Measurements from ENCODE around the gene CCDC150. TPM values are rescaled to one million over a fixed set of nuclear protein-coding genes. Genes with fewer than 3 reads are reported as not detected.
"Not testable (repeated sequence)": the region's sequence is repeated elsewhere in the genome, so short reads cannot be mapped to it uniquely, and the experiment has no call there.

CCDC150 gene
- total RNA-seq, 2 experiments from 2014 or later = 29.7 to 40.8 TPM

GRCh38 chr2:196604196-196604595, 35.3 kb upstream of the CCDC150 start:
- intact Hi-C loops (cut with micrococcal nuclease; ENCODE audit: unreplicated experiment) = no loop called here
- no peaks in the 10 kb centered on the region for H3K9me3 ChIP-seq (ENCODE audit: low read length)
- no TSS peak for BruUV-seq (replicated peaks)
- no peak overlapping the region for H2AFZ ChIP-seq (ENCODE audit: low read length)
- no peak overlapping the region for H3K4me2 ChIP-seq (ENCODE audit: low read length)
- TF ChIP-seq, protein P1, sequence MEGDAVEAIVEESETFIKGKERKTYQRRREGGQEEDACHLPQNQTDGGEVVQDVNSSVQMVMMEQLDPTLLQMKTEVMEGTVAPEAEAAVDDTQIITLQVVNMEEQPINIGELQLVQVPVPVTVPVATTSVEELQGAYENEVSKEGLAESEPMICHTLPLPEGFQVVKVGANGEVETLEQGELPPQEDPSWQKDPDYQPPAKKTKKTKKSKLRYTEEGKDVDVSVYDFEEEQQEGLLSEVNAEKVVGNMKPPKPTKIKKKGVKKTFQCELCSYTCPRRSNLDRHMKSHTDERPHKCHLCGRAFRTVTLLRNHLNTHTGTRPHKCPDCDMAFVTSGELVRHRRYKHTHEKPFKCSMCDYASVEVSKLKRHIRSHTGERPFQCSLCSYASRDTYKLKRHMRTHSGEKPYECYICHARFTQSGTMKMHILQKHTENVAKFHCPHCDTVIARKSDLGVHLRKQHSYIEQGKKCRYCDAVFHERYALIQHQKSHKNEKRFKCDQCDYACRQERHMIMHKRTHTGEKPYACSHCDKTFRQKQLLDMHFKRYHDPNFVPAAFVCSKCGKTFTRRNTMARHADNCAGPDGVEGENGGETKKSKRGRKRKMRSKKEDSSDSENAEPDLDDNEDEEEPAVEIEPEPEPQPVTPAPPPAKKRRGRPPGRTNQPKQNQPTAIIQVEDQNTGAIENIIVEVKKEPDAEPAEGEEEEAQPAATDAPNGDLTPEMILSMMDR (conservative IDR thresholded peaks at IDR 0.05; ENCODE audit: low read length) = no peak
- no peak for TF ChIP-seq EZH2phosphoT487 (IDR thresholded peaks at IDR 0.05; ENCODE audit: borderline replicate concordance, low read depth, low read length)
- CTCF ChIA-PET (ENCODE audit: unreplicated experiment) = no interaction called here
- H3K9me2 ChIP-seq (ENCODE audit: insufficient read depth, low read length) = no peaks in the 10 kb centered on the region
- DNase-seq (ENCODE audit: low spot score) = no peak
- H3K79me2 ChIP-seq (ENCODE audit: insufficient read depth, low read depth, low read length) = no peaks in the 10 kb centered on the region
- POLR2A ChIA-PET = no interaction called here
- no peak overlapping the region for H3K4me3 ChIP-seq (ENCODE audit: low read depth, low read length, poor library complexity, severe bottlenecking)
- H3K36me3 ChIP-seq (ENCODE audit: insufficient read depth, low read length) = no peaks in the 10 kb centered on the region
- H4K20me1 ChIP-seq (ENCODE audit: insufficient read depth, low read length) = no peaks in the 10 kb centered on the region
- H3K4me1 ChIP-seq (ENCODE audit: insufficient read depth, low read length, poor library complexity, severe bottlenecking) = no peaks in the 10 kb centered on the region
- no peak overlapping the region for H3K27ac ChIP-seq (ENCODE audit: low read depth, low read length, poor library complexity, severe bottlenecking)

DNA sequence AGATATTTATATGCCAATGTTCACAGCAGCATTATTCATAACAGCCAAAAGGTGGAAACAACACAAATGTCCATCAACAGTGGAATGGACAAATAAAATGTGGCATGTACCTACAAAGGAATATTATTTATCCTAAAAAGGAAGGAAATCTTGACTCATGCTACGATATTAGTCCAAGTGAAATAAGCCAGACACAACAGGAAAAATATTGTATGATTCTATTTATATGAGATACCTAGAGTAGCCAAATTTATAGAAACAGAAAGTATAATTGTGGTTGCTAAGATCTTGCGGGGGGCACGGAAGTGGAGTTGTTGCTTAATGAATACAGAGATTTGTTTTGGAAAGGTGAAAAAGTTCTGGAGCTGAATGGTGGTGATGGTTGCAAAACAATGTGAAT, 33.0 kb upstream of the CCDC150 start:
- POLR2A ChIA-PET = interaction anchor here (1.6 kb wide), 1 partner anchor 32 kb away, joined by 3 read pairs; the partner anchor contains the start of gene CCDC150
- intact Hi-C loops (cut with micrococcal nuclease; ENCODE audit: unreplicated experiment) = no loop called here
- TF ChIP-seq, protein P1 (conservative IDR thresholded peaks at IDR 0.05; ENCODE audit: low read length) = no peak
- no peak for TF ChIP-seq EZH2phosphoT487 (IDR thresholded peaks at IDR 0.05; ENCODE audit: borderline replicate concordance, low read depth, low read length)
- BruUV-seq (replicated peaks) = no TSS peak
- no peak overlapping the region for H3K4me3 ChIP-seq (ENCODE audit: low read depth, low read length, poor library complexity, severe bottlenecking)
- CTCF ChIA-PET (ENCODE audit: unreplicated experiment) = no interaction called here
- H3K4me2 ChIP-seq (ENCODE audit: low read length) = no peak overlapping the region
- DNase-seq (ENCODE audit: low spot score) = no peak
- H3K4me1 ChIP-seq (ENCODE audit: insufficient read depth, low read length, poor library complexity, severe bottlenecking) = no peaks in the 10 kb centered on the region
- H2AFZ ChIP-seq (ENCODE audit: low read length) = no peak overlapping the region
- H3K36me3 ChIP-seq (ENCODE audit: insufficient read depth, low read length) = no peaks in the 10 kb centered on the region
- H3K9me2 ChIP-seq (ENCODE audit: insufficient read depth, low read length) = no peaks in the 10 kb centered on the region
- H3K79me2 ChIP-seq (ENCODE audit: insufficient read depth, low read depth, low read length) = no peaks in the 10 kb centered on the region
- H3K27ac ChIP-seq (ENCODE audit: low read depth, low read length, poor library complexity, severe bottlenecking) = no peak overlapping the region
- no peaks in the 10 kb centered on the region for H3K9me3 ChIP-seq (ENCODE audit: low read length)
- no peaks in the 10 kb centered on the region for H4K20me1 ChIP-seq (ENCODE audit: insufficient read depth, low read length)

- no peak overlapping the region for H2AFZ ChIP-seq (ENCODE audit: low read length)
- no TSS peak for BruUV-seq (replicated peaks)
- intact Hi-C loops (cut with micrococcal nuclease; ENCODE audit: unreplicated experiment) = no loop called here
- POLR2A ChIA-PET = interaction anchor here (0.6 to 1.6 kb wide), 3 partner anchors 12 to 379 kb away, joined by 3 read pairs; partner anchors contain the start of gene CCDC150
- TF ChIP-seq, protein P1 (conservative IDR thresholded peaks at IDR 0.05; ENCODE audit: low read length) = no peak
- no peak for TF ChIP-seq EZH2phosphoT487 (IDR thresholded peaks at IDR 0.05; ENCODE audit: borderline replicate concordance, low read depth, low read length)
- no peaks in the 10 kb centered on the region for H3K4me1 ChIP-seq (ENCODE audit: insufficient read depth, low read length, poor library complexity, severe bottlenecking)
- CTCF ChIA-PET (ENCODE audit: unreplicated experiment) = no interaction called here
- H3K27ac ChIP-seq (ENCODE audit: low read depth, low read length, poor library complexity, severe bottlenecking) = no peak overlapping the region
- H3K9me3 ChIP-seq (ENCODE audit: low read length) = no peaks in the 10 kb centered on the region
- H3K36me3 ChIP-seq (ENCODE audit: insufficient read depth, low read length) = no peaks in the 10 kb centered on the region
- H4K20me1 ChIP-seq (ENCODE audit: insufficient read depth, low read length) = no peaks in the 10 kb centered on the region
- H3K4me3 ChIP-seq (ENCODE audit: low read depth, low read length, poor library complexity, severe bottlenecking) = no peak overlapping the region
- no peaks in the 10 kb centered on the region for H3K79me2 ChIP-seq (ENCODE audit: insufficient read depth, low read depth, low read length)
- no peaks in the 10 kb centered on the region for H3K9me2 ChIP-seq (ENCODE audit: insufficient read depth, low read length)
- no peak overlapping the region for H3K4me2 ChIP-seq (ENCODE audit: low read length)
- no peak for DNase-seq (ENCODE audit: low spot score)
These were observed 32.4 kb upstream of the CCDC150 start for GRCh38 chr2:196607073-196607472.

DNA sequence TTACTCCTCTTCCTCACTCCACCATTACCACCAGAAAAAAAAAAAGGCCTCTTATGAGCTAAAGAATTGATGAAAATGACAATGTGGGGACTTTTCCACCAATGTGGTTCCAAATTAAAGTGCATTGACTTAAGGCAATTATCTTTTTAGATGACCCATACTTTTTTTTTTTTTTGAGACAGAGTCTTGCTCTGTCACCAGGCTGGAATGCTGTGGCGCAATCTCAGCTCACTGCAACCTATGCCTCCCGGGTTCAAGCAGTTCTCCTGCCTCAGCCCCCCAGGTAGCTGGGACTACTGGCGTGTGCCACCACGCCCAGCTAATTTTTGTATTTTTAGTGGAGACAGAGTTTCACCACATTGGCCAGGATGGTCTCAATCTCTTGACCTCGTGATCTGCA, 31.6 kb upstream of the CCDC150 start:
- H3K79me2 ChIP-seq (ENCODE audit: insufficient read depth, low read depth, low read length); H3K4me2 ChIP-seq (ENCODE audit: low read length); CTCF ChIA-PET (ENCODE audit: unreplicated experiment); H3K27ac ChIP-seq (ENCODE audit: low read depth, low read length, poor library complexity, severe bottlenecking); H2AFZ ChIP-seq (ENCODE audit: low read length); BruUV-seq (replicated peaks); H4K20me1 ChIP-seq (ENCODE audit: insufficient read depth, low read length); H3K36me3 ChIP-seq (ENCODE audit: insufficient read depth, low read length); H3K4me3 ChIP-seq (ENCODE audit: low read depth, low read length, poor library complexity, severe bottlenecking); DNase-seq (ENCODE audit: low spot score); H3K4me1 ChIP-seq (ENCODE audit: insufficient read depth, low read length, poor library complexity, severe bottlenecking); H3K9me3 ChIP-seq (ENCODE audit: low read length); H3K9me2 ChIP-seq (ENCODE audit: insufficient read depth, low read length); intact Hi-C loops (cut with micrococcal nuclease; ENCODE audit: unreplicated experiment): not testable (repeated sequence)
- POLR2A ChIA-PET = interaction anchor here (0.6 to 1.6 kb wide), 7 partner anchors 11 to 1238 kb away, joined by 3 to 11 read pairs (median 3); partner anchors contain the start of gene CCDC150

Measured in OCI-LY7 (cell line).